Colonic mucosa (tissue), 4 donors: Measurements from ENCODE around the gene FGFR2. TPM values are rescaled to one million over a fixed set of nuclear protein-coding genes. Genes with fewer than 3 reads are reported as not detected.
"Not testable (repeated sequence)": the region's sequence is repeated elsewhere in the genome, so short reads cannot be mapped to it uniquely, and the experiment has no call there.

Source experiments
- DNase-seq: peaks from one replicate; pipeline ENCODE4 v3.0.0-alpha.2; 2020
- H3K27ac ChIP-seq: fragments of 200-600 bp; one replicate; pipeline ENCODE4 v1.8.0; 2021
- H3K27me3 ChIP-seq: fragments of 200-600 bp; one replicate; pipeline ENCODE4 v1.8.0; 2021
- H3K36me3 ChIP-seq: fragments of 200-600 bp; one replicate; pipeline ENCODE4 v1.8.0; 2021
- H3K4me1 ChIP-seq: fragments of 200-600 bp; one replicate; pipeline ENCODE4 v1.8.0; 2021; ENCODE audit warnings: mild to moderate bottlenecking
- H3K4me3 ChIP-seq: fragments of 200-600 bp; one replicate; pipeline ENCODE4 v1.8.0; 2021
- H3K9ac ChIP-seq, 2 donors: one replicate each; pipeline ENCODE4 v1.7.0; 2013; ENCODE audit warnings: control low read depth in 2 of 2, low read depth in 2 of 2, low read length in 2 of 2
- H3K9me3 ChIP-seq: fragments of 200-600 bp; one replicate; pipeline ENCODE4 v1.8.0; 2021
- CTCF ChIP-seq: fragments of 200-600 bp; IDR thresholded peaks from one replicate; pipeline ENCODE4 v1.8.0; 2022; ENCODE audit warnings: antibody characterized with exemption, mild to moderate bottlenecking
- intact Hi-C: fragments of 100-400 bp; cut with DNase I; formaldehyde crosslinking; loops from one replicate; pipeline ENCODE4 v1.14.1; 2022
- total RNA-seq, 2 donors: library from RNA; stranded (reverse); fragmentation: NEBNext Ultra II Directional in 1 of 2; extraction: Animal tissue kit (Norgen Biotek cat#: 25700) in 1 of 2; gene quantifications; one replicate each; pipeline ENCODE4 v1.2.1, GENCODE V29; 2021
- donor health status: healthy.
- donor health status: DM: no; HTN: no; CAD: no.
- donor health status: DM: no; HTN: no; CAD: no.

FGFR2 gene
- total RNA-seq, 2 donors from 2014 or later, result 25.6 to 40.9 TPM

- no peak overlapping the region for H3K4me3 ChIP-seq
- H3K27me3 ChIP-seq, result no peaks in the 10 kb centered on the region
- intact Hi-C loops, result no loop called here
- no peak overlapping the region for H3K27ac ChIP-seq
- DNase-seq, result no peak
- H3K9ac ChIP-seq, result no peak overlapping the region
- H3K9me3 ChIP-seq, result no peaks in the 10 kb centered on the region
- H3K36me3 ChIP-seq, result no peaks in the 10 kb centered on the region
- no peak for TF ChIP-seq CTCF
- no peaks in the 10 kb centered on the region for H3K4me1 ChIP-seq
Measured at GRCh38 chr10:121559326-121560026, 38.8 kb downstream of the FGFR2 start.

DNA sequence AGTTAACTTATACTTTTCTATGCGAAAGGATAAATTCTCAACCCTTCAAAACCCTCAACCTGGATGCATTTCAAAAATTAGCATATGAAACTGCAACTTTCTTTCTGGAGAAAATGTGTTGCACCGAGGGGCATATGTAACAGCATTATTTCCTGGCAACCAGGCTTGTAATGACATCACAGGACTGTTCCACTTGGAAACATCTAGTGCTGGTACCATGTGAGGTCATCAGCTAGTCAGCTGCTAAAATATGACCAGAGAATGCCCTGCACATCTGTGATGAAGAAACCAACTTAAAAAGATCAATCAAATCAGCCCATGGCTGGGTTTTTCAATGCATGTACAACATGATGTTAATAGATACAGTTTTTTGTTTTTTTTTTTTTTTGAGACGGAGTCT, 40.0 kb downstream of the FGFR2 start:
- no peaks in the 10 kb centered on the region for H3K4me1 ChIP-seq
- no peaks in the 10 kb centered on the region for H3K9me3 ChIP-seq
- H3K9ac ChIP-seq, result no peak overlapping the region
- no peak overlapping the region for H3K27ac ChIP-seq
- DNase-seq, result no peak
- no peak for TF ChIP-seq CTCF
- H3K27me3 ChIP-seq, result no peaks in the 10 kb centered on the region
- no peaks in the 10 kb centered on the region for H3K36me3 ChIP-seq
- H3K4me3 ChIP-seq, result no peak overlapping the region
- intact Hi-C loops, result no loop called here

DNA sequence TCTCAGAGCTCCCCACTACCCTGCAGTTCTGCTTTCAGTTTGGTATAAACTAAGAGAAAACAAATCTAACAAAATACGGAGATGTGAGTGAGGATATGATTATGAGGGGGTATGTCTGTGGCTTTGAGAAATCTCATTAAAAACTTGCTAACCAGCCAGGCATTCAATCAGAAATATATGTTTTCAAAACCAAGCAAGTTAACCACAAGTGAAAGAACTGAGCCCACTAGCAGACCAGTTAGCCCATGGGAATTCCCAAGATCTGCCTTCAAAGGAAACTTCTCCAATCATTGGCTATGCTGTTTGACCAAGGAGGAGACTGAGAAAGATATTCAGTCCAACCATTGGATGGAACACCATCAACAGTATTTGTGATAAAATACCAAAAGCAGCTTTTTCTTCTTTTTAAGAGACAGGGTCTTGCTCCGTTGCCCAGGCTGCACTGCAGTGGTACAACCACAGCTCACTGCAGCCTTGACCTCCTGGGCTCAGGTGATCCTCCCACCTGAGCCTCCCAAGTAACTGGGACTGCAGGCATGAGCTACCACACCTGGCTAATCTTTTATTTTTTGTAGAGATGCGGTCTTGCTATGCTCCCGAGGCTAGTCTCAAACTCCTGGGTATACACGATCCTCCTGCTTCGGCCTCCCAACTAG, 41.2 kb downstream of the FGFR2 start:
- Histone ChIP-seq H3K9ac (no peak overlapping the region), H3K27ac (no peak overlapping the region), H3K9me3 (no peaks in the 10 kb centered on the region), H3K27me3 (no peaks in the 10 kb centered on the region), H3K4me1 (no peaks in the 10 kb centered on the region), H3K4me3 (no peak overlapping the region), H3K36me3 (no peaks in the 10 kb centered on the region)
- DNase-seq, result no peak
- intact Hi-C loops, result no loop called here
- TF ChIP-seq CTCF, result no peak

DNA sequence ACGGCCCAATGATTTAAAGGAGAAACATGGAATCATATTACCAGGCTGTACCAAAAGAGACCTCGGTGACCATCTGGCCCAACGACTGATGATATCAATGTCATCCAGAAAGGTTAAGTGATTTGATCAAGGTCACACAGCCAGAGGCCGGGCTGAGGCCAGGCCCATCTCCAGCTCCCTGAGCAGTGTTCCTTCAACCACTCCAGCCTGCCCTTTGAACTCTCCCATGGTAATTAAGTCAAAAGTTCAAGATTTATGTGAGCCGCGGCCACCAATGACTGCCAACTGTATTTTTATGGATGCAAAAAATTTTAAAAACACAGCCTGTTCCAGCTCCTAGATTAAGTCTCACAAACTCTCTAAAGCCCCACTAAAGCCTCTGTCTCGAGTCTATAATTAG, 41.8 kb downstream of the FGFR2 start:
- no peak for DNase-seq
- Histone ChIP-seq H3K4me3 (no peak overlapping the region), H3K27ac (no peak overlapping the region), H3K27me3 (no peaks in the 10 kb centered on the region), H3K9me3 (no peaks in the 10 kb centered on the region), H3K4me1 (no peaks in the 10 kb centered on the region), H3K36me3 (no peaks in the 10 kb centered on the region), H3K9ac (no peak overlapping the region)
- TF ChIP-seq CTCF, result no peak
- intact Hi-C loops, result no loop called here

- H3K4me3 ChIP-seq, DNase-seq, H3K4me1 ChIP-seq, H3K27me3 ChIP-seq, intact Hi-C loops, H3K9ac ChIP-seq, H3K9me3 ChIP-seq, H3K27ac ChIP-seq, H3K36me3 ChIP-seq: not testable (repeated sequence)
Measured at GRCh38 chr10:121554916-121555315, 43.3 kb downstream of the FGFR2 start.
